SIG-M5 (cell line): Measurements from ENCODE around the gene SOWAHB.
"Not testable (repeated sequence)": the region's sequence is repeated elsewhere in the genome, so short reads cannot be mapped to it uniquely, and the experiment has no call there.

Experiments used
- DNase-seq: peaks from one replicate; lab custom pipeline; 2025; lab: John Stamatoyannopoulos, UW

SOWAHB gene

GRCh38 chr4:76895619-76896018 lies 2.3 kb downstream of the SOWAHB start:
- no peak for DNase-seq

- no peak for DNase-seq
Observed at GRCh38 chr4:76894537-76895255, 3.2 kb downstream of the SOWAHB start.

- no peak for DNase-seq
Observed at GRCh38 chr4:76892601-76893000, 5.3 kb downstream of the SOWAHB start.

GRCh38 chr4:76892001-76892400 lies 5.9 kb downstream of the SOWAHB start:
- DNase-seq: no peak

DNA sequence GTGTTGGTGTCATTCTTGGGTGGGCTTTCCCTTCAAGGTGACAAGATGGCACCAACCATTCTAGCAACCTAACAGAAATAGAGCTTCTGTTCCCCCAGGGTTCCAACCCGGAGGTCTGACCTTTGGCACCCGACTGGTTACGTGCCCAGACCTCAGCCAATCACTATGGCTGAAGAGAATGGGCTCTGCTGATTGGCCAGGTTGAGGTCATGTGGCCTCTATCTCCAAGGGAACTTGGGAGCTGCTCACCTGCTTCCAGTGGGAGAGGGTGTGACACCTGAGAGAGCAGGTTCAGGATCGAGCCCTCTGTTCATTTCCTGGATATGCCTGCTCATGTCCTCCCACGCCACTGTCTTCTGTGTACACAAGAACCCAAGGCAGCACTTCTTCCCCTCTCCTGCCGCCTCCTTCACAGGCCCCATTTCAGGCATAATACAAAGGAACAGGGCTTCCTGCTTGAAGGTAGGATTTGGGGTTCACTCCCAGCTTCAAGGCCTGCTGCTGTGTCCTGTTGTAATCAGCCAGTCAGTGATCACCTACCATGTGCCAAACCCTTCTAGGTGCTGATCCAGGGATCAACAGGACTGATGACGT lies 11.0 kb downstream of the SOWAHB start:
- no peak for DNase-seq

DNA sequence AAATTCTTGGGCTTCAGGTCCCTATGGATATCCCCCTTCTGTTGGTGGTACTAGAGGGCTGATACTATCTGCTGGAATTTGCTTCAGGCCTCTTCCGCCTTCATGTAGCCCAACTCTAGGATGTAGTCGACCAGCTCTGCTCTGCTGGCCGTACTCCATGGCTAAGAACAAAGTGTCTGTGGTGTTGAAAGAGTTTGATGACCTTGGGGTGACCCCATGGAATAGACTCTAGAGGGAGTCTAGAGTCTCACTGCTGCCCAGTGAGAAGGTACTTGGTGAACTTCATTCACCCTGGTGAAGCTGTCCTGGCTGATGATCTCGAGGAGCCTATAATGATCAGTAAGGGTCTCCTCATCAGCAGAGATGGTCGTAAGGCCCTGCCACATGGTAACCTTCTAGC lies 11.7 kb downstream of the SOWAHB start:
- no peak for DNase-seq

GRCh38 chr4:76883147-76883546 lies 14.8 kb downstream of the SOWAHB start:
- DNase-seq: no peak

GRCh38 chr4:76882630-76883029 lies 15.3 kb downstream of the SOWAHB start:
- DNase-seq: no peak

DNA sequence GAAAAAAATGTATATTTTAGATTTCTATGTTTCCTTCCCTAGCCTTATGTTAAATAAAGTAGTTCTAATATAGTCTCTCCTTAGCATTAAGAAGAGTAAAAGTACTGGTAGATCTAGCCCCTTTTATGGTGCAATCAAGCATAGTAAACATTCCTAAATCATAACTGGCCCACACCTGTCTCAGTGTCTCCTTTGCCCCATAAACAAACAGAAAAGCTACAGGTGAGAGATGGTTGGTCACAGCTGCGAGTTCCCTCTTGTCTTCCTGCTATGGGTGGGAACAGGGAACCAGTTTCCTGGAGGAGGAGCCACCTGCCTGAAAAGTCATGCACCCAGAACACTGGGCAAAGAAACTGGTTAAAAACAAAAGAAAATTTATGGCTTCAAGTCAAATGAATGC lies 16.6 kb downstream of the SOWAHB start:
- no peak for DNase-seq

DNA sequence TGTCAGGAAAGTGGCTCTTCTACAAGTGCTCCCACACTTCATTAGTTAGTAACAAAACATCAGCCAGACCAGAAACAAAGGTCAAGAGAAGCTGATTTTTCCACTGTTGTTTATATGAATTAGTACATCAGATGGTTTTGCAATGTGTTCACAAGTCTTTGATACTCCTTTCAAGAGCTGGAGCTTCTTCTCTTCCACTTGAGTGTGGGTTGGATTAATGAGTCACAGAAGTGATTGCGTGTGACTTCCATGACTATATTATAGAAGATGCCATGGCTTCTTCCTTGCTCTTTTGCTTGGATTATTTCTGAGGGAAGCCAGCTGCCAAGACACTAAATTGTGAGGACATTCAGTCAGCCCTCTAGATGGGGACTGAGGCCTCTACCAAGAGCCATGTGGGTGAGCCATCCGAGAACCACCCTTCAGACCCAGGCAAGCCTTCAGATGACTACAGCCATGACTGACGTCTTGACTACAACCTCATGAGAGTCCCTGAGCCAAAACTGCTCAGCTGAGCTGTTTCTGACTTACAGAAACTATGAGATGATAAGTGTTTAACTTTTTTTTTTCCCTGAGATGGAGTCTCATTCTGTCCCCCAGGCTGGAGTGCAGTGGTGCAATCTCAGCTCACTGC lies 18.1 kb downstream of the SOWAHB start:
- DNase-seq: no peak

DNA sequence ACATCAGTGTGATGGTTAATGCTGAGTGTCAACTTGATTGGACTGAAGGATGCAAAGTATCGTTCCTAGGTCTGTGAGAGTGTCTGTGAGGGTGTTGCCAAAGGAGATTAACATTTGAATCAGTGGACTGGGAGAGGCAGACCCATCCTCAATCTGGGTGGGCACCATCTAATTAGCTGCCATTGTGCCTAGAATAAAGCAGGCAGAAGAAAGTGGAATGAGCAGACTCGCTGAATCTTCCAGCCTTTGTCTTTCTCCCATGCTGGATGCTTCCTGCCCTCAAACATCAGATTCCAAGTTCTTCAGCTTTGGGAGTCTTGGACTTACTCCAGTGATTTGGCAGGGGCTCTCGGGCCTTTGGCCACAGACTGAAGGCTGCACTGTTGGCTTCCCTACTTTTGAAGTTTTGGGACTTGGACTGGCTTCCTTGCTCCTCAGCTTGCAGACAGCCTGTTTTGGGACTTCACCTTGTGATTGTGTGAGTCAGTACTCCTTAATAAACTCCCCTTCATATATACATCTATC lies 19.2 kb downstream of the SOWAHB start:
- DNase-seq: not testable (repeated sequence)

GRCh38 chr4:76874176-76874575 lies 23.8 kb downstream of the SOWAHB start:
- no peak for DNase-seq

GRCh38 chr4:76873495-76873894 lies 24.4 kb downstream of the SOWAHB start:
- no peak for DNase-seq

DNA sequence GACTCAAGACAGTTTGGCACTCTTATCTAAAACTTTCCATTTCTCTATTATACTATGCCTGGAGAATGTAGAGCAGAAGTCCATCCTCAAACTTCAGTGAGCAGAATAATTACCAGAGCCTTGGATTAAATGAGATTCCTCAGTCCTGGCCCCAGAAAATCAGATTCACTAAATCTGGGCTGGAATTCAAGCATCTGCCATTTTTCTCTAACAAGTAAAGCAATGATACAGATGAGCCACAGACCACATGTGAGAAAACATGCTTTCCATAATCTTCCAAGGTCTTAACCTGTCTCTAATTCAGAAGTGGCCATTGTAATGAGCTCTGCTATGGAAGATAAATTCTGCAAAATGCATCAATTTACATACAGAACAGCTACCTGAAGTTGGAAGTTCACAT lies 25.4 kb downstream of the SOWAHB start:
- no peak for DNase-seq

DNA sequence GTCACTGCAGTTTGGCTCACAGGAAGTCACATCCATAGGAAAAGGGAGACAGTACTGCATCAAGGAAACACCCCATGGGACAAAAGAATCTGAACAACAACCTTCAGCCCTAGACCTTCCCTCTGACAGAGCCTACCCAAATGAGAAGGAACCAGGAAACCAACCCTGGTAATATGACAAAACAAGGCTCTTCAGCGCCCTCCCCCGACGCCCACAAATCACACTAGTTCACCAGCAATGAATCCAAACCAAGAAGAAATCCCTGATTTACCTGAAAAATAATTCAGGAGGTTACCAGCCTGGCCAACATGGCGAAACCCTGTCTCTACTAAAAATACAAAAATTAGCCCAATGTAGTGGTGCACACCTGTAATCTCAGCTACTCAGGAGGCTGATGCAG lies 29.2 kb downstream of the SOWAHB start:
- DNase-seq: not testable (repeated sequence)

- DNase-seq: no peak
Observed at GRCh38 chr4:76867880-76868655, 29.9 kb downstream of the SOWAHB start.

GRCh38 chr4:76867377-76867776 lies 30.6 kb downstream of the SOWAHB start:
- no peak for DNase-seq

GRCh38 chr4:76866641-76867040 lies 31.3 kb downstream of the SOWAHB start:
- no peak for DNase-seq

DNA sequence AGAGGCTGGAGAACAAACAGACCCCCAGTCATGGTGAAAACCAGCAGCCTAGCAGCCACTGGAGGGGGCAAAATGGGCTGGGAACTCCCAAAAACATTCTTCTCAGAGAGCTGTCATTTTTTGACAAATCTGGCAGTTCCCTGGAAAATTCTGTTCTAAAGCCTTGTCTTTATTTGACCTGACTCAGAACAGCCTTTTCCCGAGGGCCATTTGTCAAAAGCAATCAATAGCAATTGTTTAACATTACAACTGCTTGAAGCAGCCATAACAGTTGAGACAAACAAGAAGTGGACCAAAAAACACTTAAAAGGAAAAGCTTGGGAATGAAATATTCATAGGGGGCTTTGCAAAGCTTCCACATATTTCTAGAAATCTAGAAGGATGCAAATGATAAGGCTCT lies 39.6 kb downstream of the SOWAHB start:
- no peak for DNase-seq

- no peak for DNase-seq
Observed at GRCh38 chr4:76857074-76857409, 40.9 kb downstream of the SOWAHB start.

DNA sequence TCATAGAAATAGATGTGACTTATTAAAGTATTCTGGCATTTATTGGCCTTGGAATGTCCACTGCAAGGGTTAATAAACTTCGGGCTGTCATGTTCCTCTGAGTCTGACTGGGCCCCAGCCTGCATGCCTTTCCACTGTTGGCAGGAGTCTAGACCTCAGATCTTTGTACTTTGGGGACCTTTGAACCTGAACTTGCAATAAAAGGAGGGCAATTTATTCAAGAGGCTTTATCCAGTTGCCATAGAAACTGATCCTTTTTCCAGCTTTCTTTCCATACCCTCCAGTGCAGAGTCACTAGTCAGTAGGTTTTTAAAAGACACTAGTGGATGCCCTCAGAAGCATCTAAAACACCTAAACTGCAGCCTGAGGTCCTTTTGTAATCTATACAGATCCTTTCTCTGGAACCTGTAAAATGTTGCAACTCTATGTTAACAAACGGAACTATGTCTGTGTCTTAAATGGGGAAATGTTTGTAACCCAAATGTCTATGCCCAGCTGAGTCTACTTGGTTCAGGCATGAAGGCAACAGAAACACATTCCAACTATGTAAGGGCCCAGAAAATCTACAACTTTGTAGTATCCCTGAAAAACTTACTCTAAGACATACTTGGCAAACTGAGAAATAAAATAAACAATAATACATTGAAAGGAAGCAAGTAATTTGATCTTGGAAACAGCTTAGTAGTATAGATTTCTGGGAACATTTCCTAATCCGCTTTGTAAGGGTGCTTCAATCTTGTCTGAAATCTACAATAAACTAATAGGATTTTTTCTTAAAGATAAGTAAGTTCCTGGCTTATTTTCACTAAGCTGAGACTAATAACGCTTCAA lies 41.5 kb downstream of the SOWAHB start:
- no peak for DNase-seq

DNA sequence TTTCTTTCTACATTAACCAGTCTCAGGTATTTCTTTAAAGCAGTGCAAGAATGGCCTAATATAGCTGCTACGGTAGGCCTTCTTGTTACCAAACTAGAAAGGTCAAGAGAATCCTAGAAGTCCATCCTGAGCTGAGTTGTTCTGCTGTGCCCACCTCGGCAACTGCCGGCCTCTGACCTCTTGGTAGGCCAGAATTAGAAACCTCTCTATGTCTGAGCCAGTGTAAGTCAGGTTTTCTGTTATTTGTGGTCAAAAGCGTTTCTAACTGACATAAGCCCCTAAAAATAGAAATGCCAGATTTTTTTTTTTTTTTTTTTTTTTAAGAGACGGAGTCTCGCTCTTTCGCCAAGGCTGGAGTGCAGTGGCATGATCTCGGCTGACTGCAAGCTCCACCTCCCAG lies 43.1 kb downstream of the SOWAHB start:
- DNase-seq: no peak
